ENCODE data around the gene KCND3. TPM values are rescaled to one million over a fixed set of nuclear protein-coding genes. Genes with fewer than 3 reads are reported as not detected.

Gene KCND3
- total RNA-seq, 1 donor from 2014 or later: 0.31 TPM

- TF ChIP-seq CTCF (IDR thresholded peaks at IDR 0.05; ENCODE audit: unreplicated experiment): no peak
- Mint-ChIP-seq H3K27me3 (ENCODE audit: low read depth) (peaks cover 14% of the 10 kb centered on the region), H3K36me3 (no peaks in the 10 kb centered on the region), H3K9me3 (no peaks in the 10 kb centered on the region), H3K4me1 (no peaks in the 10 kb centered on the region), H3K27ac (no peak overlapping the region), H3K4me3 (no peak overlapping the region)
- no peak for DNase-seq (ENCODE audit: low spot score in 2 of 2, unreplicated experiment in 2 of 2)
Measured at GRCh38 chr1:111818081-111818480, 171.4 kb downstream of the KCND3 start.

GRCh38 chr1:111814642-111815041 is 174.8 kb downstream of the KCND3 start:
- Mint-ChIP-seq H3K36me3 (no peaks in the 10 kb centered on the region), H3K4me1 (no peaks in the 10 kb centered on the region), H3K4me3 (no peak overlapping the region), H3K27me3 (ENCODE audit: low read depth) (peaks cover 9% of the 10 kb centered on the region), H3K9me3 (no peaks in the 10 kb centered on the region), H3K27ac (no peak overlapping the region)
- TF ChIP-seq CTCF (IDR thresholded peaks at IDR 0.05; ENCODE audit: unreplicated experiment): no peak
- no peak for DNase-seq (ENCODE audit: low spot score in 2 of 2, unreplicated experiment in 2 of 2)

- no peak for DNase-seq (ENCODE audit: low spot score in 2 of 2, unreplicated experiment in 2 of 2)
- H3K4me1 Mint-ChIP-seq: no peaks in the 10 kb centered on the region
- peaks cover 9% of the 10 kb centered on the region for H3K27me3 Mint-ChIP-seq (ENCODE audit: low read depth)
- no peaks in the 10 kb centered on the region for H3K9me3 Mint-ChIP-seq
- TF ChIP-seq CTCF (IDR thresholded peaks at IDR 0.05; ENCODE audit: unreplicated experiment): no peak
- no peak overlapping the region for H3K4me3 Mint-ChIP-seq
- no peaks in the 10 kb centered on the region for H3K36me3 Mint-ChIP-seq
- no peak overlapping the region for H3K27ac Mint-ChIP-seq
Measured at GRCh38 chr1:111814305-111814628, 175.2 kb downstream of the KCND3 start.

GRCh38 chr1:111813440-111814304 is 175.8 kb downstream of the KCND3 start:
- Mint-ChIP-seq H3K4me1 (no peaks in the 10 kb centered on the region), H3K4me3 (no peak overlapping the region), H3K36me3 (no peaks in the 10 kb centered on the region), H3K9me3 (no peaks in the 10 kb centered on the region), H3K27ac (no peak overlapping the region), H3K27me3 (ENCODE audit: low read depth) (peaks cover 6% of the 10 kb centered on the region)
- no peak for TF ChIP-seq CTCF (IDR thresholded peaks at IDR 0.05; ENCODE audit: unreplicated experiment)
- no peak for DNase-seq (ENCODE audit: low spot score in 2 of 2, unreplicated experiment in 2 of 2)

- H3K36me3 Mint-ChIP-seq: no peaks in the 10 kb centered on the region
- no peaks in the 10 kb centered on the region for H3K9me3 Mint-ChIP-seq
Measured at GRCh38 chr1:111812306-111812705, 177.2 kb downstream of the KCND3 start.

More at GRCh38 chr1:111812306-111812705, 177.2 kb downstream of the KCND3 start:
- Mint-ChIP-seq H3K27ac (no peak overlapping the region), H3K27me3 (ENCODE audit: low read depth) (peaks cover 6% of the 10 kb centered on the region), H3K4me1 (no peaks in the 10 kb centered on the region), H3K4me3 (no peak overlapping the region)
- TF ChIP-seq CTCF (IDR thresholded peaks at IDR 0.05; ENCODE audit: unreplicated experiment): no peak
- DNase-seq (ENCODE audit: low spot score in 2 of 2, unreplicated experiment in 2 of 2): no peak
